Astrocyte (in vitro differentiated cells and primary cell): ENCODE data around the gene CSNK1D. TPM values are rescaled to one million over a fixed set of nuclear protein-coding genes. Genes with fewer than 3 reads are reported as not detected.

Experiments used
- DNase-seq: peaks from one replicate; pipeline ENCODE4 v3.0.0-alpha.2; 2010; ENCODE audit warnings: low read depth
- FAIRE-seq: peaks from 2 replicates; lab custom pipeline; 2011; peaks lifted over from hg19 to GRCh38; lab: Jason Lieb, UNC
- H2AFZ ChIP-seq: 2 replicates; pipeline ENCODE4 v1.6.0; 2012; ENCODE audit warnings: low read depth, low read length, inconsistent platforms
- H3K27ac ChIP-seq: 2 replicates; pipeline ENCODE4 v1.5.1; 2011; ENCODE audit warnings: low read depth, low read length, inconsistent platforms
- H3K27me3 ChIP-seq: 2 replicates; pipeline ENCODE4 v1.6.0; 2011; ENCODE audit warnings: low read length, inconsistent platforms; ENCODE audit not compliant: insufficient read depth
- H3K36me3 ChIP-seq: 2 replicates; pipeline ENCODE4 v1.5.1; 2011; ENCODE audit warnings: low read length, inconsistent platforms; ENCODE audit not compliant: insufficient read depth
- H3K4me1 ChIP-seq: 2 replicates; pipeline ENCODE4 v1.5.1; 2011; ENCODE audit warnings: low read length, inconsistent platforms; ENCODE audit not compliant: insufficient read depth
- H3K4me2 ChIP-seq: 2 replicates; pipeline ENCODE4 v1.6.0; 2012; ENCODE audit warnings: low read length, inconsistent platforms
- H3K4me3 ChIP-seq: 2 replicates; pipeline ENCODE4 v1.5.1; 2011; ENCODE audit warnings: low read depth, mild to moderate bottlenecking, low read length, inconsistent platforms; ENCODE audit not compliant: insufficient read depth
- H3K79me2 ChIP-seq: 2 replicates; pipeline ENCODE4 v1.6.0; 2012; ENCODE audit warnings: mild to moderate bottlenecking, low read length, inconsistent platforms; ENCODE audit not compliant: insufficient read depth
- H3K9ac ChIP-seq: 2 replicates; pipeline ENCODE4 v1.6.0; 2012; ENCODE audit warnings: mild to moderate bottlenecking, low read length, inconsistent platforms
- H3K9me3 ChIP-seq: 2 replicates; pipeline ENCODE4 v1.5.1; 2012; ENCODE audit warnings: low read depth, mild to moderate bottlenecking, low read length, inconsistent platforms; ENCODE audit not compliant: insufficient read depth
- H4K20me1 ChIP-seq: 2 replicates; pipeline ENCODE4 v1.6.0; 2012; ENCODE audit warnings: low read length, inconsistent platforms; ENCODE audit not compliant: insufficient read depth
- H3K27ac Mint-ChIP-seq: one replicate; pipeline ENCODE4 v1.8.0; 2021; ENCODE audit warnings: mild to moderate bottlenecking, mixed read lengths; ENCODE audit not compliant: unreplicated experiment
- H3K27me3 Mint-ChIP-seq: one replicate; pipeline ENCODE4 v1.8.0; 2021; ENCODE audit warnings: low read depth, mixed read lengths; ENCODE audit not compliant: unreplicated experiment
- H3K36me3 Mint-ChIP-seq: one replicate; pipeline ENCODE4 v1.8.0; 2021; ENCODE audit warnings: low read depth, mixed read lengths; ENCODE audit not compliant: unreplicated experiment
- H3K4me1 Mint-ChIP-seq: one replicate; pipeline ENCODE4 v1.8.0; 2021; ENCODE audit warnings: low read depth, mixed read lengths; ENCODE audit not compliant: unreplicated experiment
- H3K4me3 Mint-ChIP-seq: one replicate; pipeline ENCODE4 v1.8.0; 2021; ENCODE audit warnings: mild to moderate bottlenecking, moderate library complexity, mixed read lengths; ENCODE audit not compliant: unreplicated experiment
- H3K9me3 Mint-ChIP-seq: one replicate; pipeline ENCODE4 v1.8.0; 2021; ENCODE audit warnings: mild to moderate bottlenecking, mixed read lengths; ENCODE audit not compliant: unreplicated experiment
- CTCF ChIP-seq: IDR thresholded peaks from 2 replicates; pipeline ENCODE4 v1.5.1; 2011; ENCODE audit warnings: low read depth, mild to moderate bottlenecking, inconsistent platforms, low read length, moderate library complexity; ENCODE audit not compliant: insufficient read depth
- EZH2 ChIP-seq: IDR thresholded peaks from 2 replicates; pipeline ENCODE4 v1.6.1; 2012; ENCODE audit warnings: mild to moderate bottlenecking, low read length, inconsistent platforms; ENCODE audit not compliant: insufficient read depth
- total RNA-seq: library from RNA; stranded (reverse); gene quantifications from 2 replicates; pipeline ENCODE4 v1.2.1, GENCODE V29; 2021

Gene CSNK1D
- total RNA-seq, 1 donor from 2014 or later: 153 TPM

DNA sequence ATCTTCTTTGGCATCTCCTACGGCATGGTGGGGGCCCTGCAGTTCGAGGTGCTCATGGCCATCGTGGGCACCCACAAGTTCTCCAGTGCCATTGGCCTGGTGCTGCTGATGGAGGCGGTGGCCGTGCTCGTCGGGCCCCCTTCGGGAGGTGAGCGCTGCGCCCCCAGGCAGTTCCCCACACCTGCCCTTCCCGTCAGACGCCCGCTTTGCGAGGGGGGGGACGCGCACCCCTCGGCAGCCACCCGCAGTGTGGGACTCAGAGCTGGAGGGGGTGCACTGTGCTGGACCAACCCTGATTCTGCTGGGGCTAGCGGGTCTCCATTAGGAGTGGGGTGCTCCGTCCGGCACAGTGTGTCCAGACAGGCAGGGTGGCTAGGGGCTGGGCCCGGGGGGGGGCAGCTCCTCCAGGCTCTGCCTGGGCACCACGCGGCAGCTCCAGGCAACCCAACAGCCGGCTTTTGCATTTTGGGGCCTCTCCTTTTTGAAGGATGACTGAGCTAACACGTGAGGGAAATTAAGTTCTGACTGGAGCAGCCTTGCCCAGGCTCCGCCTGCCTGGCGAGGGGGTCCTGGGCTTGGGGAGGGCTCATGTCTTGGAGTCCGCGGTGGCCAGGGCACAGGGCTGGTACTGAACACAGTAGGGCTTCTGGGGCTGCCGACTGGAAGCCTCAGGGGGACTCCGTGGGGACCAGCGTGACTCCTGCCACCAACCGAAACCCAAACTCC is 35.6 kb downstream of the CSNK1D start:
- Histone ChIP-seq H3K9ac (no peak overlapping the region), H3K4me1 (peaks cover 66% of the 10 kb centered on the region), H3K27me3 (no peaks in the 10 kb centered on the region), H4K20me1 (peaks cover 95% of the 10 kb centered on the region), H3K27ac (peak overlapping the region; percentile 36), H2AFZ (no peak overlapping the region), H3K36me3 (peaks cover 4% of the 10 kb centered on the region), H3K79me2 (peaks cover 72% of the 10 kb centered on the region), H3K4me2 (peak overlapping the region; percentile 56), H3K9me3 (no peaks in the 10 kb centered on the region), H3K4me3 (no peak overlapping the region)
- Mint-ChIP-seq H3K4me1 (peaks cover 23% of the 10 kb centered on the region), H3K9me3 (no peaks in the 10 kb centered on the region), H3K27me3 (no peaks in the 10 kb centered on the region), H3K36me3 (peaks cover 5% of the 10 kb centered on the region), H3K4me3 (no peak overlapping the region), H3K27ac (no peak overlapping the region)
- TF ChIP-seq EZH2 (no peak), CTCF (no peak)
- FAIRE-seq (no peak), DNase-seq (no peak)

- Histone ChIP-seq H3K79me2 (peaks cover 69% of the 10 kb centered on the region), H3K36me3 (peaks cover 4% of the 10 kb centered on the region), H4K20me1 (peaks cover 93% of the 10 kb centered on the region), H3K9me3 (no peaks in the 10 kb centered on the region), H2AFZ (no peak overlapping the region), H3K9ac (no peak overlapping the region), H3K27me3 (no peaks in the 10 kb centered on the region), H3K27ac (no peak overlapping the region), H3K4me2 (no peak overlapping the region), H3K4me1 (peaks cover 61% of the 10 kb centered on the region), H3K4me3 (no peak overlapping the region)
- Mint-ChIP-seq H3K9me3 (no peaks in the 10 kb centered on the region), H3K4me3 (no peak overlapping the region), H3K27ac (no peak overlapping the region), H3K27me3 (no peaks in the 10 kb centered on the region), H3K4me1 (peaks cover 20% of the 10 kb centered on the region), H3K36me3 (peaks cover 3% of the 10 kb centered on the region)
- TF ChIP-seq EZH2: no peak
- no peak for DNase-seq
- no peak for FAIRE-seq
Observed at GRCh38 chr17:82237083-82237745, 36.3 kb downstream of the CSNK1D start.

DNA sequence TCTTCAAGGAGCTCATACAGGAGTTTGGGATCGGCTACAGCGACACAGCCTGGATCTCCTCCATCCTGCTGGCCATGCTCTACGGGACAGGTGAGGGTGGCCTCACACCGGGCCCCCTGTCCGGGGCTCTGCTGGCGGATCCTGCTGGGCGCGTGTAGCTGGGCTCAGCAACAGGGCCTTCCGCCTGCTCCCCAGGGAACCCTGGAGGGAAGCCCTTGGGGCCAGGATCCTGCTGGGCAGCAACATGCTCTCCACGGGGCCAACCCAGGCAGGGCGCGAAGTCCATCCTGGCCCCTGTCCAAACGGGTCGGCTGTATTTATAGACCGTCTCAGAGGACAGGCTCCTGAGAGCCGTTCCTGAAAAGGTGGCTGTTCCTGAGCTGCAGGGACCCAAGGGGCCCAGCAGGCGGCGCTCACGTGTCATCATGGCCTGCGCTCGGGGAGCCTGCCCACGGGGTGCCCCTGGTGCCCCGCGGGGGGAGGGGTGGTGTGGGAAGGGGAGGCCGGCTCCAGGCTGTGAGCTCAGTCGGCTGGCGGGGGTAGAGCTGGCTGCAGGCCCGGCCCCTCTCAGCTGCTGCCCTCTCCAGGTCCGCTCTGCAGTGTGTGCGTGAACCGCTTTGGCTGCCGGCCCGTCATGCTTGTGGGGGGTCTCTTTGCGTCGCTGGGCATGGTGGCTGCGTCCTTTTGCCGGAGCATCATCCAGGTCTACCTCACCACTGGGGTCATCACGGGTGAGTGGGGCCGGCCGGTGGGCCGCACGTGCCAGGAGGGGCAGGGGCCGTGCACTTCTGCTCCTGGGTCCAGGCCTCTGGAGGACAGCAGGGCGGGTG is 37.1 kb downstream of the CSNK1D start:
- Histone ChIP-seq H3K9ac (no peak overlapping the region), H3K36me3 (peaks cover 4% of the 10 kb centered on the region), H3K27ac (no peak overlapping the region), H3K4me3 (no peak overlapping the region), H3K4me2 (peak overlapping the region; percentile 3), H2AFZ (no peak overlapping the region), H3K4me1 (peaks cover 60% of the 10 kb centered on the region), H3K79me2 (peaks cover 71% of the 10 kb centered on the region), H3K27me3 (no peaks in the 10 kb centered on the region), H3K9me3 (no peaks in the 10 kb centered on the region), H4K20me1 (peaks cover 88% of the 10 kb centered on the region)
- Mint-ChIP-seq H3K4me3 (no peak overlapping the region), H3K36me3 (peaks cover 3% of the 10 kb centered on the region), H3K27me3 (no peaks in the 10 kb centered on the region), H3K27ac (no peak overlapping the region), H3K4me1 (peaks cover 19% of the 10 kb centered on the region), H3K9me3 (no peaks in the 10 kb centered on the region)
- DNase-seq (no peak), FAIRE-seq (no peak)
- TF ChIP-seq CTCF (peak; percentile 56), EZH2 (no peak)
